Measurements from ENCODE around the gene PM20D1.
"Not testable (repeated sequence)": the region's sequence is repeated elsewhere in the genome, so short reads cannot be mapped to it uniquely, and the experiment has no call there.

PM20D1 gene

DNA sequence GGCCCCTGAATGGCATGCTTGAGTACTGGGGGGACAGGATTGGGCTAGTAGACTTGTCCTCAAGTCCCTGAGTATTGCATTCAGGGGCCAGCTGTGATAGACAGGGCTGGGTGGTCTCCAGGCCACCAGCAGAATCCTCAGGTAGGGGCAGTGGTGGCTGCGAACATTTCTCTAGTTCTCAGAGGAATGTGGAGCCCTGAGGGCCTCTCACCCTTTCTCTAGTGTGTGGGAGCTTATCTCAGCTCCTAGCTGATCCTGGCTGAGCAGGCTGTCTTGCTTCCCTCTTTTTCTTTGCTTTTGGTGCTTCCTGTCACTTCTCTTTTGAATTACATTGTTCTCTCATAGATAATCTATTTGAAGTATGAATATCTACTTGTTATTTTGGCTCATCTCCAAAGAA is 30.0 kb upstream of the PM20D1 start:
- H3K27ac ChIP-seq: no peak overlapping the region
- TF ChIP-seq, protein P1, sequence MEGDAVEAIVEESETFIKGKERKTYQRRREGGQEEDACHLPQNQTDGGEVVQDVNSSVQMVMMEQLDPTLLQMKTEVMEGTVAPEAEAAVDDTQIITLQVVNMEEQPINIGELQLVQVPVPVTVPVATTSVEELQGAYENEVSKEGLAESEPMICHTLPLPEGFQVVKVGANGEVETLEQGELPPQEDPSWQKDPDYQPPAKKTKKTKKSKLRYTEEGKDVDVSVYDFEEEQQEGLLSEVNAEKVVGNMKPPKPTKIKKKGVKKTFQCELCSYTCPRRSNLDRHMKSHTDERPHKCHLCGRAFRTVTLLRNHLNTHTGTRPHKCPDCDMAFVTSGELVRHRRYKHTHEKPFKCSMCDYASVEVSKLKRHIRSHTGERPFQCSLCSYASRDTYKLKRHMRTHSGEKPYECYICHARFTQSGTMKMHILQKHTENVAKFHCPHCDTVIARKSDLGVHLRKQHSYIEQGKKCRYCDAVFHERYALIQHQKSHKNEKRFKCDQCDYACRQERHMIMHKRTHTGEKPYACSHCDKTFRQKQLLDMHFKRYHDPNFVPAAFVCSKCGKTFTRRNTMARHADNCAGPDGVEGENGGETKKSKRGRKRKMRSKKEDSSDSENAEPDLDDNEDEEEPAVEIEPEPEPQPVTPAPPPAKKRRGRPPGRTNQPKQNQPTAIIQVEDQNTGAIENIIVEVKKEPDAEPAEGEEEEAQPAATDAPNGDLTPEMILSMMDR (conservative IDR thresholded peaks at IDR 0.05): no peak
- no peak for TF ChIP-seq ZFX (IDR thresholded peaks at IDR 0.05)

DNA sequence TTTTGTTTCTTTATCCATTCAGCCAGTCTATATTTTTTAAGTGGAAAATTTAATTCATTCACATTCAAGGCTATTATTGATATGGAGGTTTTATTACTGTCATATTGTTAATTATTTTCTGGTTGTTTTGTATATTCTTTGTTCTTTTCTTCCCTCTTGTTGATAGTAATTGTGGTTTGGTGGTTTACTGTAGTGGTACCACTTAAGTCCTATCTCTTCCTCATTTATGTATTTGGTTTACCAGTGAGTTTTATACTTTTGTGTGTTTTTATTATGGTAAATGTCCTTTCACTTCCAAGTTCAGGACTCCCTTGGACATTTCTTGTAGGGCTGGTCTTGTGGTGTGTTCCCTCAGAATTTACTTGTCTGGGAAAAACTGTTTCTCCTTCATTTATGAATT is 28.1 kb upstream of the PM20D1 start:
- H3K27ac ChIP-seq: no peak overlapping the region
- TF ChIP-seq, protein P1 (conservative IDR thresholded peaks at IDR 0.05): no peak
- no peak for TF ChIP-seq ZFX (IDR thresholded peaks at IDR 0.05)

DNA sequence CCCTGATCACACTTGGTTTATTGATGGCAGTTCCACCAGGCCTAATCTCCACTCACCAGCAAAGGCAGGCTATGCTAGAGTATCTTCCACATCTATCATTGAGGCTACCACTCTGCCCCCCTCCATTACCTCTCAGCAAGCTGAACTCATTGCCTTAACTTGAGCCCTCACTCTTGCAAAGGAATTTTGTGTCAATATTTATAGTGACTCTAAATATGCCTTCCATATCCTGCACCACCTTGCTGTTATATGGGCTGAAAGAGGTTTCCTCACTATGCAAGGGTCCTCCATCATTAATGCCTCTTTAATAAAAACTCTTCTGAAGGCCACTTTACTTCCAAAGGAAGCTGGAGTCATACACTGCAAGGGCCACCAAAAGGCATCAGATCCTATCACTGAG is 23.2 kb upstream of the PM20D1 start:
- H3K27ac ChIP-seq: not testable (repeated sequence)

DNA sequence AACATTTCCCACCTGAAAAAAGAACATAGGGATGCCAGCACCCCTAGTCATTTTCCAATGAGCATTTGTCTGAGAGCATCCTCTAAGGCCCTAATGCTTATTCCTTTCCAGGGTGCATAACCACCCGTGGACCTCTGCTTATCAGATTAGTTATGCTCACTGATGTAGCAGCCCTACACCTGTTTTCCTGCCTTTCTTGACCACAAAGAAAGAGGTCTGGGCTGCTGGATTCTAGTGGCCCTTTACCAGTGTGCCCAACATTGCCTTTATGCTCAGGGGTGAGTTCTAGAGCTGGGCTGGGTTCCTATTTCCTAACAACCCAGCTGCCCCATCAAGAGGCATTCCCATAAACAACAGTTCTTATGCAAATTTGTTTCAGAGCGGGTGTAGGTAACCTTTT is 20.3 kb upstream of the PM20D1 start:
- no peak overlapping the region for H3K27ac ChIP-seq
- TF ChIP-seq, protein P1 (conservative IDR thresholded peaks at IDR 0.05): no peak
- no peak for TF ChIP-seq ZFX (IDR thresholded peaks at IDR 0.05)

DNA sequence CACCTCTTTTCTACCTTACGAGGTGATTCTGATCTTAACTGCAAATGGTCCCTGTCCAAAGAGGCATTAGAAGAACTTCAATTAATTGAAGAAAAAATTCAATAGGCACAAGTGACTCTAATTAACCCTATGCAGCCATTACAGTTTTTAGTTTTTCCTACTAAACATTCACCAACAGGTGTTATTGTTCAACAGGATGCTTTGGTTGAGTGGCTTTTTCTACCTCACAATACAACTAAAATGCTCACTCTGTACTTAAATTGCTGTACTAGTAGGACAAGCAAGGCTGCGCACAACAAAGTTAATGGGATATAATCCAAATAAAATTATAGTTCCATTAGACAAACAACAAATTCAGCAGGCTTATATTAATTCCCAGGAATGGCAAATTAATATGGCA is 11.6 kb upstream of the PM20D1 start:
- TF ChIP-seq ZFX (IDR thresholded peaks at IDR 0.05): no peak
- TF ChIP-seq, protein P1 (conservative IDR thresholded peaks at IDR 0.05): no peak
- no peak overlapping the region for H3K27ac ChIP-seq

DNA sequence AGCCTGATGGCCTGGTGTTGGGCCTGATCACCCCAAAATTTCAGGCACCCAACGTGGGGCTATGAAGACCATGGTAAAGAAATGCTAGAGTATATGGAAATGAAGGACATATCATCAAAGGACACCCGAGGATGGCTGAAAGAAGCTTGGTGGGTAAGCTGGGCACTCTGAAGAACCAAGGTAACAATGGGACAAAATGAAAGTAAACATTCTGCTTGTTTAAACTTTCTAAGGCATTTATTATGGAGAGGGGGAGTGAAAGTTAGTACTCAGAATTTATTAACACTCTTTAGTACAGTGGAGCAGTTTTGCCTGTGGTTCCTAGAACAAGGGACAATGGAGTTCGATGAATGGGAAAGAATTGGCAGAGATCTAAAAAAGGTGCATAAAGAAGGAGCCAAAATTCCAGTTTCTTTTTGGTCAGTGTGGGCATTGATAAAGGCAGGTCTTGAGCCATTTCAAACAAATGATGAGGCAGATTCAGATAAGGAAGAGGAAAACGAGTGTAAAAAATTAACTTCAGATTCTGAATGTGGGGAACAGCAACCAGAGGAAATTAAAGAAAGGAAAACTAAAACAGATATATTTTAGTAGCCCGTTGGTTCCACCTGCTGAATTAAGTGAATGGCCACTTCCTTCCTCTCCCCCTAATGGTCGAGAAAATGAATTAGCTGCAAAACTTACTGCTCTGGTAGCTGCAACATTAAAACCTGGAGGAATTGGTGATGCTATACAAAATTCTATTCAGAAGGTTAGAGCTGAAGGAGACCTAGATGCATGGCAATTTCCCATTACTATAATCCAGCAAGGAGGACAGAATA is 8.4 kb upstream of the PM20D1 start:
- no peak for TF ChIP-seq ZFX (IDR thresholded peaks at IDR 0.05)
- TF ChIP-seq, protein P1 (conservative IDR thresholded peaks at IDR 0.05): peak; percentile 30
- no peak overlapping the region for H3K27ac ChIP-seq

DNA sequence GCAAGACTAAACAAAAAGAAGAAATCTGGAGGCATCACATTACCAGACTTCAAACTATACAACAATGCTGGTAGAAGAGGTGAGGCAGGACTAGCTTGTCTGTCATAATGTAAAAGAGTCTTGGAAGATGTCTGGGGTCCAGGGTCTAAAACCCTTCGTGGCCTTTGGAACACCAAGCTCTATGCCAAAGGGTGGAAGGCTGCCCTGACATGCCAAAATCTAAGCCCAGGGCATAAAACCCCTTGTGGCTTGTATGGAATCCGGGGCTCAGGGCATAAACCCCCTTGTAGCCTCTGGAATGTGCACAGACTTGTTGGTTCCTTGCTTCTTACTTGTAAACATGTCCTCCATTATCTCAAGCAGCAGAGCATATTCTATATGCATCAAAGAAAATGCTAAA is 7.6 kb upstream of the PM20D1 start:
- H3K27ac ChIP-seq: not testable (repeated sequence)

DNA sequence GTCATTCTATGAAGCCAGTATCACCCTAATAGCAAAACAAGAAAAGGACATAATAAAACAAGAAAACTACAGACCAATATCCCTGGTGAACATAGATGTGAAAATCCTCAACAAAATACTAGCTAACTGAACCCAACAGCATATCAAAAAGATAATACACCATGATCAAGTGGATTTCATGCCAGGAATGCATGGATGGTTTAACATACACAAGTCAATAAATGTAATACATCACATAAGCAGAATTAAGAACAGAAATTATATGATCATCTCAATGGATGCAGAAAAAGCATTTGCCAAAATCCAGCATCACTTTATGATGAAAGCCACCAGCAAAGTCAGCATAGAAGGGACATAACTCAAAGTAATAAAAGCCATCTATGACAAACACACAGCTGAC is 6.5 kb upstream of the PM20D1 start:
- no peak overlapping the region for H3K27ac ChIP-seq
- no peak for TF ChIP-seq ZFX (IDR thresholded peaks at IDR 0.05)
- TF ChIP-seq, protein P1 (conservative IDR thresholded peaks at IDR 0.05): no peak
